ENCODE data around the gene EPSTI1. TPM values are rescaled to one million over a fixed set of nuclear protein-coding genes. Genes with fewer than 3 reads are reported as not detected.

EPSTI1 gene
- total and polyA plus RNA-seq, 10 of the 15 experiments (the other 5 are each of a cell fraction or from before 2014, with no cell fraction given): 4.7 to 32.0 (median 24.2) TPM

- peak; percentile 98 for ATAC-seq
- H3K27me3 ChIP-seq (replicated peaks in 1 of 2; ENCODE audit: control insufficient read depth in 2 of 2, insufficient read depth in 2 of 2, low read length in 1 of 2): no peaks in the 10 kb centered on the region
- H3K9ac ChIP-seq (ENCODE audit: control insufficient read depth, insufficient read depth, low read length): no peak overlapping the region
- POLR2A ChIA-PET: no interaction called here
- H2AFZ ChIP-seq (ENCODE audit: control insufficient read depth, low read depth, low read length): no peak overlapping the region
- H3K4me2 ChIP-seq (ENCODE audit: control insufficient read depth, insufficient read depth): no peak overlapping the region
- peaks cover 3% of the 10 kb centered on the region for H3K4me1 ChIP-seq (ENCODE audit: control insufficient read depth, insufficient read depth, low read length)
- no TSS peak for BruUV-seq (replicated peaks)
- no peak for FAIRE-seq
- no peak overlapping the region for H3K4me3 ChIP-seq
- H3K36me3 ChIP-seq (ENCODE audit: control insufficient read depth in 2 of 2, insufficient read depth in 2 of 2, low read length in 1 of 2): no peaks in the 10 kb centered on the region
- no peaks in the 10 kb centered on the region; the same call in 1 of the 2 replicates for H3K79me2 ChIP-seq (ENCODE audit: control insufficient read depth, insufficient read depth, low read length)
- DNase-seq (ENCODE audit: low read depth, low spot score): no peak
- H4K20me1 ChIP-seq (ENCODE audit: control insufficient read depth, insufficient read depth): no peaks in the 10 kb centered on the region
- no peak overlapping the region for H3K27ac ChIP-seq (ENCODE audit: control insufficient read depth, insufficient read depth)
- CTCF ChIA-PET: no interaction called here
- no peaks in the 10 kb centered on the region; the same call in 1 of the 3 replicates for H3K9me3 ChIP-seq (replicated peaks; ENCODE audit: control insufficient read depth, insufficient read depth, low read length)
- RAD21 ChIA-PET (ENCODE audit: unreplicated experiment): interaction anchor here (1.2 to 1.6 kb wide), 2 partner anchors 13 to 48 kb away, joined by 3 to 4 read pairs; no protein-coding TSS in a partner anchor
- in situ Hi-C loops (cut with MboI) (loop anchor here (10.0 kb wide), 2 partner anchors 828 to 898 kb away; partner anchors contain the start of genes CCDC122 and LACC1), intact Hi-C loops (cut with micrococcal nuclease; ENCODE audit: unreplicated experiment) (loop anchor here (10.0 kb wide), 1 partner anchor 288 kb away; no protein-coding TSS in a partner anchor)
- SMC1A ChIA-PET (ENCODE audit: uncharacterized antibody, unreplicated experiment): interaction anchor here (0.7 to 2.0 kb wide), 3 partner anchors 11 to 21 kb away, joined by 3 to 9 read pairs (median 4); no protein-coding TSS in a partner anchor
- WGBS (ENCODE audit: insufficient coverage, insufficient replicate concordance, low lambda C conversion rate, missing lambda C conversion rate): 38% methylated on average over 1 of the region's 1 CpG
- peak; percentile 55 for TF ChIP-seq MEF2B (IDR thresholded peaks at IDR 0.05; ENCODE audit: partially characterized antibody, poor library complexity, severe bottlenecking)
- TF ChIP-seq NFYB (IDR thresholded peaks at IDR 0.05; ENCODE audit: insufficient read depth, low read depth, low read length): no peak
- TF ChIP-seq ZNF687 (IDR thresholded peaks at IDR 0.05): 0 out of 2 replicates have a peak, but pooled peaks have one; percentile 30
- TF ChIP-seq USF2 (IDR thresholded peaks at IDR 0.05; ENCODE audit: borderline replicate concordance, low read depth, low read length): no peak
- no peak for TF ChIP-seq CTCF (IDR thresholded peaks at IDR 0.05 in 2 of 3, conservative IDR thresholded peaks at IDR 0.05 in 1 of 3; ENCODE audit: control insufficient read depth in 2 of 3, extremely low read depth in 1 of 3, insufficient read depth in 1 of 3, low read depth in 3 of 3, low read length in 3 of 3)
- no peak for TF ChIP-seq SMAD5 (IDR thresholded peaks at IDR 0.05; ENCODE audit: low read depth)
- TF ChIP-seq GABPA (IDR thresholded peaks at IDR 0.05; ENCODE audit: low read depth): no peak
- no peak for TF ChIP-seq FOXM1 (IDR thresholded peaks at IDR 0.05; ENCODE audit: low read depth, low read length)
- no peak for TF ChIP-seq CHD1 (IDR thresholded peaks at IDR 0.05; ENCODE audit: low read depth, low read length)
- no peak for TF ChIP-seq HDAC6 (IDR thresholded peaks at IDR 0.05; ENCODE audit: unreplicated experiment)
- peak; percentile 69; the same call in 1 of the 2 replicates for TF ChIP-seq CEBPZ (IDR thresholded peaks at IDR 0.05; ENCODE audit: low read depth, low read length)
- TF ChIP-seq EZH2 (IDR thresholded peaks at IDR 0.05; ENCODE audit: borderline replicate concordance, control insufficient read depth, low read depth, low read length): no peak
- TF ChIP-seq MTA3 (IDR thresholded peaks at IDR 0.05; ENCODE audit: borderline replicate concordance, low read length): no peak
Observed at GRCh38 chr13:42977219-42977659, 14.8 kb downstream of the EPSTI1 start.

Measured in GM12878 (cell line).